HCT116 (cell line): ENCODE data around the gene PHOSPHO1. TPM values are rescaled to one million over a fixed set of nuclear protein-coding genes. Genes with fewer than 3 reads are reported as not detected.
"Not testable (repeated sequence)": the region's sequence is repeated elsewhere in the genome, so short reads cannot be mapped to it uniquely, and the experiment has no call there.

ENCODE experiments used
- ATAC-seq: fragments of 200-7000 bp; cut with Tn5 transposase; 2 replicates; pipeline ENCODE4 v1.9.1; 2020; ENCODE audit warnings: mild to moderate bottlenecking, moderate library complexity
- BruUV-seq: library from RNA; stranded (reverse); fragments of 400-500 nt; replicated peaks from 2 replicates; lab custom pipeline; 2021; lab: Mats Ljungman, UMichigan
- CTCF ChIA-PET: fragments of 300-600 bp; sonication (Branson Sonifier 250); formaldehyde crosslinking; loops from one replicate; lab custom pipeline; 2021; ENCODE audit warnings: antibody characterized with exemption; lab: Charles Lee
- POLR2A ChIA-PET: fragments of 300-600, 350-600 bp; sonication (Branson Sonifier 250); formaldehyde crosslinking; loops from one replicate; lab custom pipeline; 2021; ENCODE audit warnings: antibody characterized with exemption; lab: Charles Lee
- RAD21 ChIA-PET, 2 experiments: fragments of 300-600 bp; sonication (Branson Sonifier 250); formaldehyde crosslinking; loops; one replicate each; lab custom pipeline; 2023; ENCODE audit warnings: low total read pairs in 2 of 2; ENCODE audit not compliant: uncharacterized antibody in 2 of 2, unreplicated experiment in 2 of 2, low non-redundant PET in 1 of 2; lab: Charles Lee
- DNase-seq: peaks from one replicate; pipeline ENCODE4 v3.0.0-alpha.2; 2010; ENCODE audit warnings: low read depth, low spot score
- H2AFZ ChIP-seq: fragments of 200-600 bp; shearing (Covaris generic), sonication (generic); 2 replicates; pipeline ENCODE4 v1.6.1; 2017; ENCODE audit warnings: low read depth, mixed run types, mixed read lengths, antibody characterized with exemption, low read length; ENCODE audit not compliant: poor library complexity, severe bottlenecking
- H3K27ac ChIP-seq: 2 replicates; pipeline ENCODE4 v1.5.1; 2012; ENCODE audit warnings: low read depth, low read length
- H3K27me3 ChIP-seq: fragments of 200-600 bp; sonication (generic); 2 replicates; pipeline ENCODE4 v1.6.1; 2016; ENCODE audit warnings: mixed run types, low read length, mixed read lengths; ENCODE audit not compliant: insufficient read depth
- H3K36me3 ChIP-seq, 2 experiments: fragments of 200-500 bp in 1 of 2; fragments of 200-600 bp in 1 of 2; sonication (Bioruptor generic) in 1 of 2; sonication (generic) in 1 of 2; 2 replicates each; pipeline versions ENCODE4 v1.5.1 to v1.6.1; 2014 to 2016; ENCODE audit warnings: low read length in 2 of 2, inconsistent platforms in 1 of 2, mixed read lengths in 1 of 2, mixed run types in 1 of 2; ENCODE audit not compliant: insufficient read depth in 2 of 2, control insufficient read depth in 1 of 2
- H3K4me1 ChIP-seq, 2 experiments: fragments of 200-600 bp in 1 of 2; sonication (generic) in 1 of 2; 2 replicates each; pipeline versions ENCODE4 v1.5.1 to v1.6.1; 2012 to 2017; ENCODE audit warnings: low read length in 2 of 2, inconsistent platforms in 1 of 2, mild to moderate bottlenecking in 1 of 2, mixed read lengths in 1 of 2, mixed run types in 1 of 2, moderate library complexity in 1 of 2; ENCODE audit not compliant: insufficient read depth in 2 of 2, control insufficient read depth in 1 of 2
- H3K4me2 ChIP-seq: fragments of 200-600 bp; sonication (generic); 2 replicates; pipeline ENCODE4 v1.6.1; 2017; ENCODE audit warnings: mixed run types, low read length, mixed read lengths
- H3K4me3 ChIP-seq, 2 experiments: fragments of 200-600 bp in 1 of 2; sonication (generic) in 1 of 2; replicated peaks in 1 of 2; 2 replicates each; pipeline ENCODE4 v1.5.1; 2011 to 2016; ENCODE audit warnings: low read length in 2 of 2, control low read depth in 1 of 2, low read depth in 1 of 2, mild to moderate bottlenecking in 1 of 2, mixed read lengths in 1 of 2, mixed run types in 1 of 2
- H3K79me2 ChIP-seq: fragments of 200-600 bp; sonication (generic); 2 replicates; pipeline ENCODE4 v1.6.1; 2017; ENCODE audit warnings: mild to moderate bottlenecking, mixed run types, low read length, moderate library complexity, mixed read lengths; ENCODE audit not compliant: insufficient read depth
- H3K9ac ChIP-seq: fragments of 200-600 bp; sonication (generic); 2 replicates; pipeline ENCODE4 v1.6.1; 2016; ENCODE audit warnings: low read length, mixed read lengths
- H3K9me2 ChIP-seq: fragments of 200-600 bp; sonication (generic), shearing (Covaris generic); 2 replicates; pipeline ENCODE4 v1.6.1; 2017; ENCODE audit warnings: mixed run types, mild to moderate bottlenecking, moderate library complexity; ENCODE audit not compliant: insufficient read depth
- H3K9me3 ChIP-seq, 2 experiments: fragments of 200-500 bp in 1 of 2; fragments of 200-600 bp in 1 of 2; sonication (Bioruptor generic) in 1 of 2; sonication (generic) in 1 of 2; 2 replicates each; pipeline ENCODE4 v1.6.1; 2014 to 2017; ENCODE audit warnings: low read length in 2 of 2, mixed read lengths in 2 of 2, inconsistent platforms in 1 of 2, low read depth in 1 of 2, mild to moderate bottlenecking in 1 of 2, mixed run types in 1 of 2, moderate library complexity in 1 of 2; ENCODE audit not compliant: control insufficient read depth in 1 of 2, insufficient read depth in 1 of 2
- H4K20me1 ChIP-seq: fragments of 200-600 bp; sonication (generic), shearing (Covaris generic); 2 replicates; pipeline ENCODE4 v1.6.1; 2017; ENCODE audit warnings: mixed run types, mild to moderate bottlenecking, moderate library complexity; ENCODE audit not compliant: insufficient read depth
- CBX3 ChIP-seq: IDR thresholded peaks from 2 replicates; pipeline ENCODE4 v1.6.1; 2012; ENCODE audit warnings: low read depth
- CEBPB ChIP-seq: IDR thresholded peaks from 2 replicates; pipeline ENCODE4 v1.6.1; 2012; ENCODE audit warnings: low read depth
- CTCF ChIP-seq, 3 experiments: fragments of 200-600 bp in 1 of 3; sonication (generic) in 1 of 3; IDR thresholded peaks in 2 of 3; conservative IDR thresholded peaks in 1 of 3; 2 replicates each; pipeline ENCODE4 v1.5.1; 2012 to 2017; ENCODE audit warnings: low read depth in 2 of 3, low read length in 2 of 3, antibody characterized with exemption in 1 of 3, borderline replicate concordance in 1 of 3, control low read depth in 1 of 3, mild to moderate bottlenecking in 1 of 3, mixed read lengths in 1 of 3, mixed run types in 1 of 3, moderate library complexity in 1 of 3; ENCODE audit not compliant: insufficient read depth in 1 of 3
- EZH2phosphoT487 ChIP-seq: fragments of 200-600 bp; IDR thresholded peaks from 2 replicates; pipeline ENCODE4 v1.6.1; 2018; ENCODE audit warnings: antibody characterized with exemption, borderline replicate concordance
- JUND ChIP-seq: IDR thresholded peaks from 2 replicates; pipeline ENCODE4 v1.6.1; 2012
- MAX ChIP-seq: IDR thresholded peaks from 2 replicates; pipeline ENCODE4 v1.6.1; 2012
- SRF ChIP-seq: IDR thresholded peaks from 2 replicates; pipeline ENCODE4 v1.6.1; 2012; ENCODE audit warnings: low read depth
- ZBTB33 ChIP-seq: IDR thresholded peaks from 2 replicates; pipeline ENCODE4 v1.6.1; 2011; ENCODE audit warnings: mild to moderate bottlenecking, low read length, moderate library complexity; ENCODE audit not compliant: insufficient replicate concordance; ENCODE audit errors: extremely low read depth
- intact Hi-C: fragments of 100-400 bp; cut with micrococcal nuclease; formaldehyde crosslinking; loops from 2 replicates; pipeline ENCODE4 v1.10.0; 2022
- total RNA-seq: library from RNA; stranded (reverse); gene quantifications from one replicate; pipeline ENCODE4 v1.2.1, GENCODE V29; 2021; ENCODE audit not compliant: unreplicated experiment
- TF ChIP-seq, protein P1 (sequence below): IDR thresholded peaks from 2 replicates; pipeline ENCODE4 v1.6.1; 2012

The PHOSPHO1 gene
- total RNA-seq, 1 experiment from 2014 or later = 3.0 TPM

GRCh38 chr17:49187301-49187700 is 43.3 kb downstream of the PHOSPHO1 start:
- Histone ChIP-seq H3K4me1 (peaks cover 6 to 15% of the 10 kb centered on the region in 2 experiments; a peak in 3 of 4 replicates), H3K9ac (no peak overlapping the region), H3K4me3 (no peak overlapping the region), H3K36me3 (no peaks in the 10 kb centered on the region), H3K79me2 (no peaks in the 10 kb centered on the region), H3K27me3 (no peaks in the 10 kb centered on the region), H3K9me3 (peaks cover 0 to 6% of the 10 kb centered on the region in 2 experiments; a peak in 1 of 4 replicates), H3K27ac (no peak overlapping the region), H2AFZ (no peak overlapping the region), H3K4me2 (no peak overlapping the region), H4K20me1 (no peaks in the 10 kb centered on the region), H3K9me2 (no peaks in the 10 kb centered on the region)
- ChIA-PET CTCF (no interaction called here), RAD21 (no interaction called here), POLR2A (no interaction called here)
- no TSS peak for BruUV-seq
- no peak for ATAC-seq
- DNase-seq = no peak
- intact Hi-C loops = no loop called here
- TF ChIP-seq ZBTB33 (no peak), SRF (no peak), JUND (no peak), MAX (no peak), EZH2phosphoT487 (no peak), CEBPB (no peak), CBX3 (no peak)
- TF ChIP-seq, protein P1, sequence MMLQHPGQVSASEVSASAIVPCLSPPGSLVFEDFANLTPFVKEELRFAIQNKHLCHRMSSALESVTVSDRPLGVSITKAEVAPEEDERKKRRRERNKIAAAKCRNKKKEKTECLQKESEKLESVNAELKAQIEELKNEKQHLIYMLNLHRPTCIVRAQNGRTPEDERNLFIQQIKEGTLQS = no peak

DNA sequence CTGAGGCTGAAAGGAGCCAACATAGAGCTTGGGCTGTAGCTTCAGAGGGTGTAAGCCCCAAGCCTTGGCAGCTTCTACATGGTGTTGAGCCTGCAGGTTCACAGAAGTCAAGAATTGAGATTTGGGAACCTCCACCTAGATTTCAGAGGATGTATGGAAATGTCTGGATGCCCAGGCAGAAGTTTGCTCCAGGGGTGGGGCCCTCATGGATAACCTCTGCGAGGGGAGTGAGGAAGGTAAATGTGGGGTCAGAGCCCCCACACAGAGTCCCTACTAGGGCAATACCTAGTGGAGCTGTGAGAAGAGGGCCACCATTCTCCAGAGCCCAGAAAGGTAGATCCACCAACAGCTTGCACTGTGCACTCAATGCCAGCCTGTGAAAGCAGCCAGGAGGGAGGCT is 45.2 kb downstream of the PHOSPHO1 start:
- ATAC-seq, RAD21 ChIA-PET, H3K27me3 ChIP-seq, intact Hi-C loops, H3K36me3 ChIP-seq, BruUV-seq, H2AFZ ChIP-seq, POLR2A ChIA-PET, CTCF ChIA-PET, DNase-seq, H3K79me2 ChIP-seq, H4K20me1 ChIP-seq, H3K9me2 ChIP-seq, H3K4me2 ChIP-seq, H3K27ac ChIP-seq, H3K9me3 ChIP-seq, H3K4me3 ChIP-seq, H3K9ac ChIP-seq, H3K4me1 ChIP-seq: not testable (repeated sequence)
- TF ChIP-seq CTCF (IDR thresholded peaks at IDR 0.05 in 2 of 3, conservative IDR thresholded peaks at IDR 0.05 in 1 of 3; ENCODE audit: borderline replicate concordance in 1 of 3, insufficient read depth in 1 of 3, low read depth in 2 of 3, low read length in 2 of 3) = peak in 1 of 3 experiments; percentile 34; a peak in 2 of 6 replicates

- intact Hi-C loops, H3K4me1 ChIP-seq, DNase-seq, H3K9me3 ChIP-seq, H3K4me2 ChIP-seq, H3K27ac ChIP-seq, H3K36me3 ChIP-seq, POLR2A ChIA-PET, ATAC-seq, CTCF ChIA-PET, BruUV-seq, H3K27me3 ChIP-seq, H3K4me3 ChIP-seq, H4K20me1 ChIP-seq, RAD21 ChIA-PET, H3K79me2 ChIP-seq, H3K9me2 ChIP-seq, H2AFZ ChIP-seq, H3K9ac ChIP-seq: not testable (repeated sequence)
These were observed 46.1 kb downstream of the PHOSPHO1 start for GRCh38 chr17:49184522-49184921.
